HG02852 (cell line): ENCODE measurements around the gene CDC42BPB.

Source experiments
- ATAC-seq: cut with Tn5 transposase; IDR thresholded peaks from one replicate; pipeline ENCODE4 v1.9.1; 2021; ENCODE audit warnings: mild to moderate bottlenecking, moderate library complexity; ENCODE audit not compliant: unreplicated experiment

Gene CDC42BPB

GRCh38 chr14:102949062-102949800, 108.1 kb downstream of the CDC42BPB start:
- no peak for ATAC-seq

GRCh38 chr14:102948698-102949061, 108.7 kb downstream of the CDC42BPB start:
- no peak for ATAC-seq

GRCh38 chr14:102947321-102948103, 109.8 kb downstream of the CDC42BPB start:
- ATAC-seq = no peak

DNA sequence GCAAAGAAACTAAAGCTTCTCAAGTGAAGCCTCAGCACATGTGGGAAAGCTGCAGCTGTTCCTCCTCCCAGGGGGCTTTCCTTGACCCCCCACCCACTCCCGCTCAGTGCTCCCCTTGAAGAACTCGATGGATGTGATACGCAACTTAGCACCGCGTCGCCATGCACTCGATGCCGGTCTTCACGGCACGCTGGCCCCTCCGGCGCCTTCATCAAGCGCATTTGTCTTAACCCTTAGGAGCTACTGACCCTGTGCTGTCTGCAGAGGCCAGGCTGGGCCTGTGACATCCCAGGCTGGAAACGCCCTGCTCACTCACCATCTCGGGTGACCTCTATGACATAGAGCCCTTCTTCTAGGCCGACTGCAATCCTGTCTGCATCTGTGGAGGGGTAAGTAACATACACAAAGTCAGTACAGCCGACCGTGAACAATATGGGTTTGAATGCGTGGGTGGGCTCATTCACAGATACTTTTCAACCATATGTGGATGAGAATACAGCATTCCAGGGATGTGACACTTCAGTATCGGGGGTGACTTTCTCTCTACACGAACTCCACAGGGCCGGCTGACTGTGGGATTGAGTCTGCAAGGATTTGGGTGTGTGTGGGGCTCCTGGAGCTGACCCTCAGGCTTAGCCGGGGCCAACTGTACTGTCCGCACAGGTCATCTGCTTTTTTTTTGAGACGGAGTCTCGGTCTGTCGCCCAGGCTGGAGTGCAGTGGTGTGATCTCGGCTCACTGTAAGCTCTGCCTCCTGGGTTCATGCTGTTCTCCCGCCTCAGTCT, 111.8 kb downstream of the CDC42BPB start:
- no peak for ATAC-seq

DNA sequence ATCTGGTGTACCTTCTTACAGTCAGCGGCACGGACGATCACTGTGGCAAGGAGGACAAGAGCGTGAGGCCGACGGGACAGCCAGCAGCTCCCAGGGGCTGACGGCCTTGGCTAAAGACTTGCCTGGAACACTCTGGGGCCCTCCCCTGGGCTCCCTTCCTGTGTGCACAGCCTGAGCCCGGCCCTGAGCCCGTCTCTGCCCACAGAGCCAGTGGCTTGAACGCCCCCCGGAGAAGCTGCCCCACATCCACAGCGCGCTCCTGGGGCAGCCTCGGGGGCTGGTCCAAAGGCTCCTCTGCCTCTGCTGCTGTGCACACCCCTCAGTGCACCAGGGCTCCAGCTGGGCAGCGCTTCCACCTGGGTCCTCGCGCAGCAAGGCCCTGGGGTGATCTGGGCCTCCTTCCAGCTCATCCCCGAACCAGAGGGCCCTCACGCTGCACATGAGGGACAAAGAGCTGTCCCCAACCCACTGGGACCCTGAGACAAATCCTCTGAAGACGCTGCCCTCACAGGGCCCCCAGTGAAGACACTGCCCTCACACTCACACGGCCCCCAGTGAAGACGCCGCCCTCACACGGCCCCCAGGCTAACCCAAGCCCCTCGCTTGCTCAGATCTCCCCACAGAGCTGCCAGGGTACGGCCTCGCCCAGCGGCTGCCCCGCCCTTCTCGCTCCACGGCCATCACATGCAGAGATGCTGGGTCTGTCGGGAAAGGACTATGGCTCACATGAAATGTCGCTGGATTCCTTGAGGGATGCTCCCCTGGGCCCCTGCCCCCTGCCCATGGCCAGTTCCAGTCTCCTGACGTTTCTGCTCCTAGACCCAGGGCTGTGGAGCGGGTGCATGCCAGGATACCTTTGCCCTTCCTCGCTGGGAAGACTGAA, 112.7 kb downstream of the CDC42BPB start:
- ATAC-seq = no peak

DNA sequence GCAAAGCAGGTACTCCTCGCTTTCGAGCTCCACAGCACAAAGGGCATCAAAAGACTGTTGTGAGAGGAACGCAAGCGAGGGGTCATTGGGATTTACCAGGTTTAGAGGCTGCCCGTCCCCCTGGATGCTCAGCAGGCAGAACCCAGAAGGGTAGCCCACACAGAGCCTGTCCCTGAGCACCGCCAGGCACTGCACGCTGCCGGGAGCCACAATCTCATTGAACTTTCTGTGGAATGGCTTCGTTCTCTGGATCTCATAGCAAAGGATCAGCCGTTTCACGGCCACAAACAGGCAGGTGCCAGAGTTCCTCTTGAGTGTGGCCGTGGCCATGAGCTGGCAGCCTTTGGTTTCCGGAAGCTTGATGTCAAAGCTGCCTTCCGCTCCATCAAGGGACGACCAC, 113.4 kb downstream of the CDC42BPB start:
- ATAC-seq = no peak

- ATAC-seq = no peak
Measured at GRCh38 chr14:102943454-102943853, 113.9 kb downstream of the CDC42BPB start.

DNA sequence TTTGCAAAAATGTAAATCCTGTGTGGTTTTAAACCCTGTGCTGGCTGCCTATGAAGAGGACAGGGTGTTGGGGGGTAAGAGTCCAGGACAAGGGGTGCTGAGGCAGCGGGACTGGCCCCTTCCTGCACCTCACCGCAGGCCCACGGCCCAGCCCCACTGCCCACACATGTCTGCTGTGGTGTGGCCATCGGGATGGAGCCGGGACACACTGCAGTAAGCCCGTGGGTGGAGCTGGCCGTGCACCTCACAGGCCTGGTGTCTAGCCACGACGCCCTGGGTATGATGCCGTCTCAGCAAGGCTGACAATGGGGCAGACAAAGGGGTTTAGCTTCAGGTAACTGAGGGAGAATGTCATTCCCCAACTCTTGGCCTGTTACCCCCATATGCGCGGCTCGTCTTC, 115.3 kb downstream of the CDC42BPB start:
- ATAC-seq = no peak

- ATAC-seq = no peak
Measured at GRCh38 chr14:102941419-102942011, 115.8 kb downstream of the CDC42BPB start.

GRCh38 chr14:102940729-102941362, 116.5 kb downstream of the CDC42BPB start:
- ATAC-seq = no peak

GRCh38 chr14:102939820-102940561, 117.4 kb downstream of the CDC42BPB start:
- no peak for ATAC-seq

DNA sequence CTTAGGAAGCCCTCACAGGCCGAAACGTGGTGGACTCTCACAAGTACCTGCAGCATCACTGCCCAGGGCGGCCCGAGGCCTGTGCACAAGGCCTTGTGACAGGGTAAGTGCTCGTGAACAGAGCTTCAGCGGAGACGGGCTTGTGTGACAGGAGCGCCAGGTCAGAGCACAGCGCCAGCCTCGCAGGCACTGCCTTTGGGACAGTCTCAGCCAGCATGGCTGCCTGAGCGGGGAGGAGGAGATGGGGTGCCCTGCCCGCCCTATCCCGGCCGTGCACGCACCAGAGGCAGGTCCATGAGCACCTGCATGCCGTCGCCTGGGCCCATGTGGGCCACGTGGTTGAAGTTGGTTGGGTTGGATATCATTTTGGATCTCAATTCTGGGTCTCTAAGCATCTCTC, 118.0 kb downstream of the CDC42BPB start:
- ATAC-seq = no peak

- ATAC-seq = no peak
Measured at GRCh38 chr14:102938191-102938590, 119.2 kb downstream of the CDC42BPB start.

- ATAC-seq = no peak
Measured at GRCh38 chr14:102937331-102938175, 119.8 kb downstream of the CDC42BPB start.

DNA sequence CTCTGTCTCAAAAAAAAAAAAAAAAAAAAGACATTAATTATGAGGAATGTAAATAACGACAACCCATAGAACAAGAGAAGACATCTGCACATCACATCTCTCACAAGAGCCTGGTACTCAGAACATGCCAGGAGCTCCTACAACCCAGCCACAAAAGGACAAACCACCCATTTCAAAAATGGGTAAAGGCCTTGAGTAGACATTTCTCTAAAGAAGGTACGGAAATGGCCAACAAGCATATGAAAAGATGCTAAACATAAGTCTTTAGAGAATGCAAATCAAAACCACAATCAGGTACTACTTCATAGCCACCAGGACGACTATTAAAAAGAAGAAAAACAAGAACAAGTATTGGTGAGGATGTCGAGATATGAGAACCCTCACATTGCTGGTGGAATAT, 121.6 kb downstream of the CDC42BPB start:
- ATAC-seq = no peak

- no peak for ATAC-seq
Measured at GRCh38 chr14:102933618-102934231, 123.6 kb downstream of the CDC42BPB start.

DNA sequence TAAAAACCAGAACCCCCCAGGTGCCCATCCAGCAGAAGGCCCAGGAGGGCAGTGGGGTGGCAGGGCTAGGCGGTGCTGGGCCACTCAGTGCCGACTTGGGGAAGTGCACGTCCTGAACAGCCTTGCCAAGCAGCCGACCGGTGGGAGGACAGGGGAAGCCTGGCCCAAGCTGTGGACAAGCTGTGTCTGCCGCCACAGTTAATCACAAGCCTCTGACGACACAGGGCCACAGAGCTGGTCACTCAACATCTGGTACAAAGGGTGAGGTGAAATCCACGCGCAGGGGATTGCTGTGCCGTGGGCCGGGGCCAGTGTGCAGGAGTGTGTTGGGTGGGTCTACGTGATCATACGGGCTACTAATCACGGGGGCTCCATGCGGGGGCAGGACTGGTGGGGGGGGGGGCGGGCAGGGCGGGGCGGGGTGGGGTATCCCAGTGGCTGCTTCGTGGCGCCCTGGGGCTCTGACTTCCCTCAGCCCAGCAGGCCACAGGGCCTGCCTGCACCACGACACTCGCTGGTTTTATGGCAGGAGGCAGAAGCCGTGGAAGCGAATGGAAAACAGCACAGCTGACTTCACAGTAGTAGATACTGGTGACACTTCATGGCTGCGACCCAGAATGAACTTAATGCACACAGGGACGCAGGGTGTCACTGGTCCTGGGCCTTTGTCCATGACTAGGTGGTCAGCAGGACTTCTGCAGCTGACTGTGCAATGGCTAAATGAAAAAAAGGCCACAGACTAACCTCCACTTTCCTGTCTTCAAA, 124.7 kb downstream of the CDC42BPB start:
- no peak for ATAC-seq
